Upper lobe of left lung (tissue), 4 donors: ENCODE data around the gene TNS3.

ENCODE experiments used
- EP300 ChIP-seq, 4 donors: sonication (generic); formaldehyde crosslinking; IDR thresholded peaks; one replicate each; pipeline ENCODE4 v1.5.1; 2017; ENCODE audit warnings: antibody characterized with exemption in 4 of 4, control low read depth in 2 of 4
- TF ChIP-seq, protein P1 (sequence below), 6 experiments: fragments of 450-650 bp in 4 of 6; fragments of 200-600 bp in 2 of 6; sonication (generic) in 2 of 6; IDR thresholded peaks; one replicate each; pipeline ENCODE4 v1.5.1; 2016 to 2019; ENCODE audit warnings: antibody characterized with exemption in 6 of 6

DNA sequence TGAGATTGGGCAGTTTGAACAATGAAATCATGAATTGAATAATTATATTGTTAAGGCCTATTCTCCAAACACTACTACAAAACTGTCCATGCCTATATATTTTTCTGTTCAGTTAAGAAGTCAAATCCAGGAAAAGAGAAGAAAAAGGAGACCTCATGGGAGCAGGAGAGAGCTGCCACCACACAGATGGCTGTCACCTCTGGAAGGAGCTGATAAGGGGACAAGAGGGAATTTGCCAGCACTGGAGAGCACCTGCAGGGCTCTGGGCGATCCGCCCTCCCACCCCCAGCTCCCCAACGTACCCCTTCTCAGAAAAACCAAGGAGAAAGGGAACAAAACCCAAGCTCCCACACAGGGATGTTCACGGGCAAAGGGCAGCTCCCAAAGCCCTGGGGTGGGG is 227.8 kb downstream of the TNS3 start:
- TF ChIP-seq EP300 (IDR thresholded peaks at IDR 0.05): no peak
- TF ChIP-seq, protein P1, sequence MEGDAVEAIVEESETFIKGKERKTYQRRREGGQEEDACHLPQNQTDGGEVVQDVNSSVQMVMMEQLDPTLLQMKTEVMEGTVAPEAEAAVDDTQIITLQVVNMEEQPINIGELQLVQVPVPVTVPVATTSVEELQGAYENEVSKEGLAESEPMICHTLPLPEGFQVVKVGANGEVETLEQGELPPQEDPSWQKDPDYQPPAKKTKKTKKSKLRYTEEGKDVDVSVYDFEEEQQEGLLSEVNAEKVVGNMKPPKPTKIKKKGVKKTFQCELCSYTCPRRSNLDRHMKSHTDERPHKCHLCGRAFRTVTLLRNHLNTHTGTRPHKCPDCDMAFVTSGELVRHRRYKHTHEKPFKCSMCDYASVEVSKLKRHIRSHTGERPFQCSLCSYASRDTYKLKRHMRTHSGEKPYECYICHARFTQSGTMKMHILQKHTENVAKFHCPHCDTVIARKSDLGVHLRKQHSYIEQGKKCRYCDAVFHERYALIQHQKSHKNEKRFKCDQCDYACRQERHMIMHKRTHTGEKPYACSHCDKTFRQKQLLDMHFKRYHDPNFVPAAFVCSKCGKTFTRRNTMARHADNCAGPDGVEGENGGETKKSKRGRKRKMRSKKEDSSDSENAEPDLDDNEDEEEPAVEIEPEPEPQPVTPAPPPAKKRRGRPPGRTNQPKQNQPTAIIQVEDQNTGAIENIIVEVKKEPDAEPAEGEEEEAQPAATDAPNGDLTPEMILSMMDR (IDR thresholded peaks at IDR 0.05): no peak
